Amygdala (tissue), 56 donors: Measurements from ENCODE around the gene TAF1C.
A peak's percentile ranks its signal among the peaks of the same experiment; 100 is the strongest.

Experiments
- DNase-seq, 56 donors: peaks; one replicate each; lab custom pipeline; 2025; lab: John Stamatoyannopoulos, UW

Gene TAF1C

GRCh38 chr16:84165746-84166145, 21.1 kb downstream of the TAF1C start:
- DNase-seq = no peak

- no peak for DNase-seq
Observed at GRCh38 chr16:84161801-84162200, 25.1 kb downstream of the TAF1C start.

GRCh38 chr16:84161037-84161436, 25.8 kb downstream of the TAF1C start:
- DNase-seq = no peak

- DNase-seq = no peak
Observed at GRCh38 chr16:84159800-84160199, 27.1 kb downstream of the TAF1C start.

GRCh38 chr16:84159007-84159406, 27.9 kb downstream of the TAF1C start:
- no peak for DNase-seq

- no peak for DNase-seq
Observed at GRCh38 chr16:84156342-84156784, 30.5 kb downstream of the TAF1C start.

GRCh38 chr16:84155771-84156170, 31.1 kb downstream of the TAF1C start:
- DNase-seq = no peak

GRCh38 chr16:84155226-84155625, 31.6 kb downstream of the TAF1C start:
- no peak for DNase-seq

GRCh38 chr16:84153660-84154214, 33.1 kb downstream of the TAF1C start:
- DNase-seq = no peak

- DNase-seq = no peak
Observed at GRCh38 chr16:84150926-84151325, 35.9 kb downstream of the TAF1C start.

- DNase-seq = peak; percentile 10 to 96 (median 81)
Observed at GRCh38 chr16:84144859-84145639, 41.8 kb downstream of the TAF1C start, which contains the start of the genes DNAAF1 and HSDL1. Gene DNAAF1 (plus strand): TSS chr16:84145308. CDS start chr16:84145441, 133 bp downstream. Gene HSDL1 (minus strand): TSS chr16:84145177. CDS start chr16:84131321, 13,856 bp downstream.

- peak in 27 of 56 donors; percentile 2 to 47 (median 24) for DNase-seq
Observed at GRCh38 chr16:84144209-84144858, 42.5 kb downstream of the TAF1C start.

- peak in 1 of 56 donors; percentile 1 for DNase-seq
Observed at GRCh38 chr16:84143784-84144199, 43.1 kb downstream of the TAF1C start.

- no peak for DNase-seq
Observed at GRCh38 chr16:84143081-84143480, 43.8 kb downstream of the TAF1C start.

- DNase-seq = no peak
Observed at GRCh38 chr16:84141143-84141670, 45.6 kb downstream of the TAF1C start.

- DNase-seq = no peak
Observed at GRCh38 chr16:84139628-84140258, 47.1 kb downstream of the TAF1C start.

- DNase-seq = no peak
Observed at GRCh38 chr16:84138824-84139627, 47.8 kb downstream of the TAF1C start.

GRCh38 chr16:84138500-84138823, 48.4 kb downstream of the TAF1C start:
- no peak for DNase-seq

- no peak for DNase-seq
Observed at GRCh38 chr16:84137769-84138357, 49.0 kb downstream of the TAF1C start.

GRCh38 chr16:84137287-84137686, 49.6 kb downstream of the TAF1C start:
- no peak for DNase-seq
